HFF-Myc (cell line): ENCODE measurements around the gene ADRA2A.

Experiments
- DNase-seq: peaks from one replicate; pipeline ENCODE4 v3.0.0-alpha.2; 2011; ENCODE audit warnings: low read depth; ENCODE audit errors: extremely low read depth
- H3K4me3 ChIP-seq: replicated peaks from 2 replicates; pipeline ENCODE4 v1.5.1; 2011; ENCODE audit warnings: low read depth, mild to moderate bottlenecking, control low read depth, low read length
- TF ChIP-seq, protein P1 (sequence below): IDR thresholded peaks from 2 replicates; pipeline ENCODE4 v1.5.1; 2012; ENCODE audit warnings: mild to moderate bottlenecking, low read depth, low read length, control low read depth; ENCODE audit errors: missing control alignments

The ADRA2A gene

DNA sequence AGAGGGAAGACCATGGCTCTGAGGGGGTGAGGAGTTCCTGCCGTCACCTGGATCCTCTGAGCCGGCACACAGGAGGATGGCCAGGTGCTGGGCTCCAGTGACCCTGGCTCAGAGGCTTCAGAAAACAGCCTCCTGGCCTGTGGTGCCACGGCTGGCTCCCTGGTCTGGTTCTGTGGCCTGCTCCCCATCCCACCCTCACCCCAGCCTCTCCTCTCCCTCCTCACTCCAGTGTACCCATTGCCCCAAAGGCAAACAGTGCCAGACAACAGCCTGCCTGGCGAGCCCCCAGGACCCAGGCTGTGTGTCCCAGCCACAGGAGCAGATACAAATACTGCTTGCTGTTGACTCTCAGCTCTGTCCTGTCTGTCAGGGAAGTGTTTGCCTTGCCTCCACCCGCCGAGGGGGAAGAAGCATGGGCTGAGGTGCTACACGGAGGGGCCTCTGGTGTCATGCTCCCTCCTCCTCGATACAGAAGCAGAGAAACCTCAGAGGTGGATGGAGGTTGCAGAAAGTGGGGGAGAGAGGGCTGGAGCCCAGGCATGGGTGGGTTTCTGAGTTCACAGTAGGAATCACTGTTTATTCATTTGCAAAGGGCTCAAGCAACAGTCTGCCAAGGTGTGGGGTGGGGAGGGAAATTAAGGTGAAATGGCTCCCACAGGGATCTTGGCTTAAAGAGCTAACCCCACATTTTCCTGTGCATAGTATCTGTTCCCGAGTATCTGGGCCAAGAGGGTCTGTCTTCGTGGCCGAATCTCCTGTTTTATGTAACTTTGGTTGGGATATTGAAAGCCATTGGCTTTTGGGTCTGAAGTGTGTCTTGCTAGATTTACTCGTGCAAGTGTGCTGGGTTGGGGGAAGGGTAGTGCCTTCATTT, 5.5 kb downstream of the ADRA2A start:
- TF ChIP-seq, protein P1, sequence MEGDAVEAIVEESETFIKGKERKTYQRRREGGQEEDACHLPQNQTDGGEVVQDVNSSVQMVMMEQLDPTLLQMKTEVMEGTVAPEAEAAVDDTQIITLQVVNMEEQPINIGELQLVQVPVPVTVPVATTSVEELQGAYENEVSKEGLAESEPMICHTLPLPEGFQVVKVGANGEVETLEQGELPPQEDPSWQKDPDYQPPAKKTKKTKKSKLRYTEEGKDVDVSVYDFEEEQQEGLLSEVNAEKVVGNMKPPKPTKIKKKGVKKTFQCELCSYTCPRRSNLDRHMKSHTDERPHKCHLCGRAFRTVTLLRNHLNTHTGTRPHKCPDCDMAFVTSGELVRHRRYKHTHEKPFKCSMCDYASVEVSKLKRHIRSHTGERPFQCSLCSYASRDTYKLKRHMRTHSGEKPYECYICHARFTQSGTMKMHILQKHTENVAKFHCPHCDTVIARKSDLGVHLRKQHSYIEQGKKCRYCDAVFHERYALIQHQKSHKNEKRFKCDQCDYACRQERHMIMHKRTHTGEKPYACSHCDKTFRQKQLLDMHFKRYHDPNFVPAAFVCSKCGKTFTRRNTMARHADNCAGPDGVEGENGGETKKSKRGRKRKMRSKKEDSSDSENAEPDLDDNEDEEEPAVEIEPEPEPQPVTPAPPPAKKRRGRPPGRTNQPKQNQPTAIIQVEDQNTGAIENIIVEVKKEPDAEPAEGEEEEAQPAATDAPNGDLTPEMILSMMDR: no peak
- no peak for DNase-seq
- H3K4me3 ChIP-seq: no peak overlapping the region

DNA sequence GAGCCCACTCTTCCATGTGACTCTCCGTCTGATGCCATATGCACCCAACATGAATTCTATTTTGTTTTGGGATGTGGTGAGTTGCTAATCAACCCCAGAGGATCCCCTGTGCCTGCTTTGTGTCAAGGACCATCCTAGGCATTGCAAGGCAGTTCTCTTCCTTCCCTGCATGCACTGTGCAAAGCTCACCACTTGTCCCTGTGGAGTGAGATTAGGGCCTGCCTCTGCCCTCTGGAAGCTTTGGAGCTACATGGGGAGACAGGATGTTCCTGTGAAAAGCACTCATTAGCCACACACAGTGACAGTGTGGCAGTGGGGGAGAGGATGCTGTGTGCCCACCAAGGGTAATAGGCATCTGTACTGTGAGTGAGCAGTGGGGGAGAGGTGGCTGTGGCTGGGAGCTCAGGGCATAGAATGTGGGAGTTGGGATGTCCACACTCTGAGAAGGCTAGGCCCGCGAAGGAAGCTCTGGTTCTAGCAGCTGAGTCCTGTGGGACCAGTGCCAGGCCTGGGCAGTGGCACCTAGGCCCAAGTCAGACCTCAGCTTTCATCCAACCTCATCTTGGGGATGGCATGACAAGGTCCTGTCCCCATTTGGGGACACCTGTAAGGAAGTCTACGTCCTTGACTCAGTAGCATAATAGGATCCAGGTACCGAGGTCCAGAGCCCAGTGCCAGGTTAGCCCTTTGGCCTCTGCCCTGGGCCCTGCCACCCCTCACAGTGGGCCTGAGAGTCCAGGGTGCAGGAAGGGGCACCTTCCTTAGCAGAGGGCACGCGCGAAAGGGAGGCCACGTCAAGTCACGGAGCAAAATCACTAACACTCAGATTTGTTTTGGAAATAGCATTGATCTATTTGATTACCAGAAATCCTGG, 6.6 kb downstream of the ADRA2A start:
- H3K4me3 ChIP-seq: no peak overlapping the region
- TF ChIP-seq, protein P1: no peak
- no peak for DNase-seq

DNA sequence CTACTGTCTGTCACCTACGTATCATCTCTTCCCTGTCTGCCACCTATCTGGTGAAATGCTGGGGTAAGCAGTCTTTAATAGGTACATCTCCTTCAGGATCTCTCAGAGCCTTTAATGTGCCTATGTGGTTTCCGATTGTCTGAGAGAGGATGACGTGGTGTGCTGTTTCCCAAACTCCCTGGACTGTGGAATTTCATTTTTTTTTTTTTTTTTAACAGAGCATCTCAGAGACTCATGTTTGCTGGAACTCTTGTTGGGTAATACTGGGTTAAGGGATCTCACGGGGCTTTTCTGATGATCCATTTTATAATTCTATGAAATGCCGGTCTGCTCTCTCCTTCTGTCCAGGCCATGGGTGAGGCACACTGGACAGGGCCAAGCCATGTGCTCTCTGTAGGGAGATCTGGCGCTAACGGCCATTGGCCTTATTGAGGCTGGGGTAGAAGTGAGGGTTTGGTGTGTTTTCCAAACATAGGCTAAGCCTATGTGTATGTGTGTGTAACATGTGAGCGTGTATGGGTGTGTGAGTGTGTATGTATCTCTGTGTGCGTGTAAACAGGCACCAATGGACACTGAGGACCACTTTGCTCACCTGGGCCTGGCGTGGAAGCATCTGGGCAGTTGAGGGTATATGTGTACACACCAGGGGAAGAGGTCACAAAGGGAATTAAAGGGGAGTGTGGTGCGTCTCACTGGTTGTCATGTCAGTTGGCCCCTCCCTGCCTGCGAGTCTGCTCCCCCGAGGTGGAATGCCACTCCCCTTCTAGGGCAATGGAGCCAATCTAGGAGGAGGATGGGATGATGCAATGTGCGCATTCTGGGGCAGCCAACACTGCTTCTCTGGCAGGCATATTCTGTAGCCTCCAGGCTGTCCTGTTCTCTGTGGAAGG, 7.8 kb downstream of the ADRA2A start:
- TF ChIP-seq, protein P1: no peak
- H3K4me3 ChIP-seq: no peak overlapping the region
- no peak for DNase-seq

DNA sequence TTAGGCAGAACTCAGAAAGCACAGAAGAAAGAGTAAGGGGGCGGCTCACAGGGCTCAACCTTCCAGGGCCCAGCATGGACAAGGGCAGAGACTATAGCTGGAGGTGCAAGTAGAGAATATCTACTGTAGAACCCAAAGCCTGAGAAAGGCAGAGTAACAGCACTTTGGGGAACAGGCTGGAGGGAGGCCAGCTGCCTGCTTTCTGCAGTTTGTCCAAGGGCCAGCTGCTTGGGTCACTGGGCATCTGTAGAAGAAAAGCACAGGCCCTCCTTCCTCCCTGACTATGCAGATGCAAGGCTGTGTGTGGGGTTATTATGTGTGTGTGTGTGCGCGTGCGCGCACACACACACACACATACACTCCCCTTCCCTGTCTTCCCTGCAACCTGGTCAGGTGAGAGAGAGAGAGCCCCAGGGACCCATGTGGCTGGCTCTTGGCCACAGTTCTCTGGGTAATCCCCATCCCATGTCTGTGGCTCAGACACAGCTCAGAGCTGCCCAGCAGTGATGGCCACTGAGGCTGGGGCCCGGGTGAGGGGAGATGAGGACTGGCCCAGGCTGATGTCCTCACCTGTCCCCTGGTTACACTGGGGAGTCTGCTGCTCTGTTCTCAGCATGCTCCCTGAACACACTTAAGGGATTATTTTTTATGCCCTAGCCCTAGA, 9.0 kb downstream of the ADRA2A start:
- no peak overlapping the region for H3K4me3 ChIP-seq
- DNase-seq: no peak
- TF ChIP-seq, protein P1: no peak

DNA sequence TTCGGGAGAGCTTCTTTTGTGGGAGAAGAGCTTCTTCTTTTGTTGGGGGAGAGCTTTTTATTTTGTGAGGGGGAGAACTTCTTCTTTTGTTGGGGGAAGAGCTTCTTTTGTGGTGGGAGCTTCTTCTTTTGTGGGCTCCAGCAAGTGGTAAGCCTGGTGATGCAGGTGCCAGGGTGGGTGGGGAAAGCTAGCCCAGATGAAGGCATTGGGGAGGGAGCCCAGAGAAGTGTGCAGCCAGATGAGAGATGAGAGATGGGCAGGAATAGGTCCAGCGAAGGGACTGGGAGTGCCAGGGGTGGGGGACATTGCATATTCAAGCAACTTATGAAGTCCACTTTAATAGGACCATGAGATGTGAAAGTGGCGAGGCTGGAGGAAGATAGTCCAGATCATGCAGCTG, 9.7 kb downstream of the ADRA2A start:
- H3K4me3 ChIP-seq: no peak overlapping the region
- TF ChIP-seq, protein P1: no peak
- DNase-seq: no peak

DNA sequence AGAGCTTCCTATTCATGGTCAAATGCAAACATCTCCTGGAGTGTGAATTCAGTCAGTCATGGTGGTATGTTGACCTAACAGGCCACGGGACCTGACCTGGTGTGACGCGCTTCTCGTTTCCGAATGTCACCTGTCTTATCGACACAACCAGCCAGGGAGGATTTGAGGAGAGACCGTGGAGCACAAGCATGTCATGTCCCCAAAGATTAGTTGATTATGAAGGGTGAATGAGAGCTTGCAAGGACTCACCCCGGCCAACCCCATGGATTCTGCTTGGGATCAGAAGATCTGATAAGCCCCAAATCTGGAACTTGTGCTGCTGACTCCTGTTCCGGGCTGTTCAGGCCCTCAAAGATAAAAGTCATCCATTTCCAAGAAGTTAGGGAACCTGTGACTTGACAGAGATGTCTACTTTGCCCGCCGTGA, 10.5 kb downstream of the ADRA2A start:
- no peak overlapping the region for H3K4me3 ChIP-seq
- TF ChIP-seq, protein P1: no peak
- no peak for DNase-seq
